MM.1S (cell line): ENCODE data around the gene CLMP.

ENCODE experiments used
- DNase-seq: peaks from one replicate; pipeline ENCODE4 v3.0.0-alpha.2; 2015
- H2AFZ ChIP-seq: fragments of 300-600 bp; sonication (generic); 2 replicates; pipeline ENCODE4 v1.6.0; 2016; ENCODE audit warnings: antibody characterized with exemption, low read length
- H3F3A ChIP-seq: fragments of 300-600 bp; sonication (generic); 2 replicates; pipeline ENCODE4 v1.6.1; 2016; ENCODE audit warnings: mild to moderate bottlenecking, antibody characterized with exemption, low read length, moderate library complexity, mixed read lengths; ENCODE audit not compliant: insufficient read depth
- H3K27ac ChIP-seq: fragments of 300-600 bp; sonication (generic); 2 replicates; pipeline ENCODE4 v1.5.1; 2016; ENCODE audit warnings: mild to moderate bottlenecking, low read length
- H3K27me3 ChIP-seq: fragments of 300-600 bp; sonication (generic); replicated peaks from 2 replicates; pipeline ENCODE4 v1.6.0; 2016; ENCODE audit warnings: low read length; ENCODE audit not compliant: insufficient read depth
- H3K36me3 ChIP-seq: fragments of 300-600 bp; sonication (generic); replicated peaks from 2 replicates; pipeline ENCODE4 v1.6.1; 2016; ENCODE audit warnings: mild to moderate bottlenecking, low read length, mixed read lengths; ENCODE audit not compliant: insufficient read depth
- H3K4me1 ChIP-seq: fragments of 300-600 bp; sonication (generic); 2 replicates; pipeline ENCODE4 v1.6.1; 2016; ENCODE audit warnings: low read length, mixed read lengths
- H3K4me2 ChIP-seq: fragments of 300-600 bp; sonication (generic); 2 replicates; pipeline ENCODE4 v1.6.0; 2016; ENCODE audit warnings: low read depth, low read length
- H3K4me3 ChIP-seq: fragments of 300-600 bp; sonication (generic); 2 replicates; pipeline ENCODE4 v1.5.1; 2016; ENCODE audit warnings: low read length, mixed read lengths
- H3K79me2 ChIP-seq: fragments of 300-600 bp; sonication (generic); 2 replicates; pipeline ENCODE4 v1.6.1; 2016; ENCODE audit warnings: mixed run types, low read length, mixed read lengths
- H3K9ac ChIP-seq: fragments of 300-600 bp; sonication (generic); 2 replicates; pipeline ENCODE4 v1.6.1; 2016; ENCODE audit warnings: low read length, mixed read lengths
- H3K9me2 ChIP-seq: fragments of 300-600 bp; sonication (generic); replicated peaks from 2 replicates; pipeline ENCODE4 v1.6.1; 2016; ENCODE audit warnings: mild to moderate bottlenecking, low read length, mixed read lengths; ENCODE audit not compliant: insufficient read depth
- H3K9me3 ChIP-seq: fragments of 300-600 bp; sonication (generic); replicated peaks from 2 replicates; pipeline ENCODE4 v1.6.1; 2016; ENCODE audit warnings: mild to moderate bottlenecking, low read length, mixed read lengths; ENCODE audit not compliant: insufficient read depth
- H4K20me1 ChIP-seq: fragments of 300-600 bp; sonication (generic); 2 replicates; pipeline ENCODE4 v1.6.1; 2016; ENCODE audit warnings: mild to moderate bottlenecking, low read length, moderate library complexity, mixed read lengths; ENCODE audit not compliant: insufficient read depth
- EZH2 ChIP-seq: fragments of 300-600 bp; sonication (generic); optimal IDR thresholded peaks from 2 replicates; pipeline ENCODE3; 2017; ENCODE audit warnings: low read depth, mild to moderate bottlenecking, antibody characterized with exemption, low read length, mixed read lengths
- EZH2phosphoT487 ChIP-seq: fragments of 300-600 bp; sonication (generic); IDR thresholded peaks from 2 replicates; pipeline ENCODE4 v1.6.1; 2018; ENCODE audit warnings: antibody characterized with exemption, low read length
- TF ChIP-seq, protein P1 (sequence below): fragments of 300-600 bp; sonication (generic); IDR thresholded peaks from 2 replicates; pipeline ENCODE4 v1.5.1; 2016; ENCODE audit warnings: antibody characterized with exemption, low read length, mixed read lengths

The CLMP gene

DNA sequence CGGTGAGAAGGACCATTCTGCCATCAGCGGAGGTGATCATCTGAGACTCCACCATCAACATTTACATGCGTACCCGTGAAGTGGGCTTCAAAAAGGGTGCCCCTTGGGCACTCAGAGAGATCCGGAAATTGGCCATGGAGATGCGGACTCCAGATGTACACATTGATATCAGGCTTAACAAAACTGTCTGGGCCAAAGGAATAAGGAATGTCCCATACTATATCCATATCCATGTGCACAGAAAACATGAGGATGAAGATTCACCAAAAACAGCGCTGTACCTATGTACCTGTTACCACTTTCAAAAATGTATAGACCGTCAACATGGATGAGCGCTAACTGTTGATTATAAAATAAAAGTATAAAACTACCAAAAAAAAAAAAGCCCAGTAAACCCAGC is 143.9 kb downstream of the CLMP start:
- Histone ChIP-seq H3K79me2 (no peaks in the 10 kb centered on the region), H3K27ac (no peak overlapping the region), H3K4me3 (no peak overlapping the region), H4K20me1 (peaks cover 20% of the 10 kb centered on the region), H3K4me2 (no peak overlapping the region), H3K9ac (no peak overlapping the region), H3F3A (peaks cover 41% of the 10 kb centered on the region), H2AFZ (no peak overlapping the region), H3K27me3 (no peaks in the 10 kb centered on the region), H3K36me3 (peaks cover 2% of the 10 kb centered on the region; the same call in 1 of the 2 replicates), H3K9me2 (no peaks in the 10 kb centered on the region), H3K4me1 (peaks cover 5% of the 10 kb centered on the region; the same call in 1 of the 2 replicates), H3K9me3 (no peaks in the 10 kb centered on the region)
- TF ChIP-seq EZH2phosphoT487 = no peak
- TF ChIP-seq EZH2 = no peak
- TF ChIP-seq, protein P1, sequence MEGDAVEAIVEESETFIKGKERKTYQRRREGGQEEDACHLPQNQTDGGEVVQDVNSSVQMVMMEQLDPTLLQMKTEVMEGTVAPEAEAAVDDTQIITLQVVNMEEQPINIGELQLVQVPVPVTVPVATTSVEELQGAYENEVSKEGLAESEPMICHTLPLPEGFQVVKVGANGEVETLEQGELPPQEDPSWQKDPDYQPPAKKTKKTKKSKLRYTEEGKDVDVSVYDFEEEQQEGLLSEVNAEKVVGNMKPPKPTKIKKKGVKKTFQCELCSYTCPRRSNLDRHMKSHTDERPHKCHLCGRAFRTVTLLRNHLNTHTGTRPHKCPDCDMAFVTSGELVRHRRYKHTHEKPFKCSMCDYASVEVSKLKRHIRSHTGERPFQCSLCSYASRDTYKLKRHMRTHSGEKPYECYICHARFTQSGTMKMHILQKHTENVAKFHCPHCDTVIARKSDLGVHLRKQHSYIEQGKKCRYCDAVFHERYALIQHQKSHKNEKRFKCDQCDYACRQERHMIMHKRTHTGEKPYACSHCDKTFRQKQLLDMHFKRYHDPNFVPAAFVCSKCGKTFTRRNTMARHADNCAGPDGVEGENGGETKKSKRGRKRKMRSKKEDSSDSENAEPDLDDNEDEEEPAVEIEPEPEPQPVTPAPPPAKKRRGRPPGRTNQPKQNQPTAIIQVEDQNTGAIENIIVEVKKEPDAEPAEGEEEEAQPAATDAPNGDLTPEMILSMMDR = no peak
- DNase-seq = no peak

DNA sequence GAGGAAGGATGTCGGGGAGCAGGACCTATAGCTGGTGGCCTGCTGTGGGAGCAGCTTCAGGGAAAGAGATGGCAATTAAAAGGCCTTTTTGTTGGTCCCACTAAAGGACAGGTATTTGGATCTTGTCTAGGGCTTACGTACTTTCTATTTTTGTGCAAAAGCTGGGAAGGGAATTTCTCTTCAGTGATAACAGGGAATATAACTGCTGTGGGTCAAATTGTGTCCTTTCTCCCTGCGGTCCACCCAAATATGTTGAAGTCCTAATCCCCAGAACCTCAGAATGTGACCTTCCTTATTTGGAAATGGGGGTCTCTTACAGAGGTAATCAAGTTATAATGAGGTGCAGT is 147.1 kb downstream of the CLMP start:
- H4K20me1 ChIP-seq = no peaks in the 10 kb centered on the region
- H3K9ac ChIP-seq = no peak overlapping the region
- H3K27ac ChIP-seq = no peak overlapping the region
- no peaks in the 10 kb centered on the region for H3K9me3 ChIP-seq
- H3K9me2 ChIP-seq = no peaks in the 10 kb centered on the region
- H3K4me2 ChIP-seq = no peak overlapping the region
- H3K4me3 ChIP-seq = no peak overlapping the region
- no peaks in the 10 kb centered on the region for H3K4me1 ChIP-seq
- no peaks in the 10 kb centered on the region for H3K36me3 ChIP-seq
- no peak overlapping the region for H2AFZ ChIP-seq
- H3K27me3 ChIP-seq = no peaks in the 10 kb centered on the region
- TF ChIP-seq, protein P1 = no peak
- TF ChIP-seq EZH2phosphoT487 = no peak
- TF ChIP-seq EZH2 = no peak
- DNase-seq = no peak
- peaks cover 10% of the 10 kb centered on the region for H3F3A ChIP-seq
- H3K79me2 ChIP-seq = no peaks in the 10 kb centered on the region

DNA sequence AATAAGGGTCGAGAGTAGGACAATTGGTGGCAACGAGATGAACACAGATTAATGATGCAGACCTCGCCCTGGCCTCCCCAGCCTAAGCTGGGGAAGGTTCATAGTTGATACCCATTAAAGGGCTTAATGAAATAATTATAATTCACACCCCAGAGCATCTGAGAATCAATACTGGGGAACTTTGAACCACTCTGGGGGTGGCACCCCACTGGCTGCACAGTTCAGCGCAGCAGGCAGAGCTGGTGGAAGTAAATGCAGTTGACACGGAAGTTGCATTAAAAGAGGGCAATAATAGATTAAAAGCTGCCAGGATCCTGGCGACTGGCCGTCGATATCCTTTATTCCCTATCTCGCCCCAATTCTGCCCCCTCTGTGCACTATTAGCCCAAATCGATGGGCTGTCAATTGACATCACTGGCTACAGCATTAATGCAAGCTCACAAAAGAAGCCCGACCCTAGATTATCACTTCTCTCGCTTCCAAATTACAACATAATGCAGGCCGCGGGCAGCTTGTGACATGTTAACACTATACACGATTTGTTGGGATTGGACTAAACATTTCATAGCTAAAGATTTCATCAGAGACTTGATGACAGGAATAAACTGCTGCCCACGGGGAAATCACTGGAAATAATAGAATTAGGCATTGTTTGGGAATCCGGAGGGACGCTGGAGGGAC is 147.6 kb downstream of the CLMP start:
- H2AFZ ChIP-seq = no peak overlapping the region
- TF ChIP-seq EZH2 (no peak), EZH2phosphoT487 (no peak)
- TF ChIP-seq, protein P1 = no peak
- H3F3A ChIP-seq = peaks cover 5% of the 10 kb centered on the region; the same call in 1 of the 2 replicates
- H3K79me2 ChIP-seq = no peaks in the 10 kb centered on the region
- no peaks in the 10 kb centered on the region for H3K27me3 ChIP-seq
- H3K36me3 ChIP-seq = no peaks in the 10 kb centered on the region
- no peak overlapping the region for H3K27ac ChIP-seq
- no peaks in the 10 kb centered on the region for H3K9me2 ChIP-seq
- H3K4me1 ChIP-seq = no peaks in the 10 kb centered on the region
- no peak for DNase-seq
- no peak overlapping the region for H3K9ac ChIP-seq
- no peaks in the 10 kb centered on the region for H3K9me3 ChIP-seq
- H3K4me3 ChIP-seq = no peak overlapping the region
- H3K4me2 ChIP-seq = no peak overlapping the region
- H4K20me1 ChIP-seq = no peaks in the 10 kb centered on the region
